Tibial nerve (tissue), 4 donors: Measurements from ENCODE around the gene VSX2. TPM values are rescaled to one million over a fixed set of nuclear protein-coding genes. Genes with fewer than 3 reads are reported as not detected.

ENCODE experiments used
- DNase-seq, 2 donors: peaks; one replicate each; pipeline ENCODE4 v3.0.0-alpha.2; 2019; ENCODE audit warnings: low spot score in 2 of 2
- H3K27ac ChIP-seq, 4 donors: fragments of 200-600 bp; sonication (generic) in 3 of 4; one replicate each; pipeline ENCODE4 v1.5.1; 2017 to 2019; ENCODE audit warnings: mild to moderate bottlenecking in 1 of 4
- H3K27me3 ChIP-seq, 2 donors: fragments of 200-600 bp; sonication (generic) in 1 of 2; one replicate each; pipeline versions ENCODE4 v1.5.1 to v1.6.0; 2017 to 2019
- H3K36me3 ChIP-seq, 3 donors: fragments of 200-600 bp; sonication (generic); one replicate each; pipeline ENCODE4 v1.5.1; 2018 to 2019
- H3K4me1 ChIP-seq, 4 donors: fragments of 200-600 bp; sonication (generic) in 3 of 4; one replicate each; pipeline ENCODE4 v1.5.1; 2017 to 2019
- H3K4me3 ChIP-seq, 4 donors: fragments of 200-600 bp; sonication (generic) in 3 of 4; one replicate each; pipeline ENCODE4 v1.5.1; 2017 to 2019; ENCODE audit warnings: mild to moderate bottlenecking in 1 of 4, moderate library complexity in 1 of 4
- H3K9me3 ChIP-seq, 4 donors: fragments of 200-600 bp; sonication (generic) in 3 of 4; one replicate each; pipeline ENCODE4 v1.5.1; 2017 to 2019
- CTCF ChIP-seq, 5 experiments: fragments of 200-600 bp in 3 of 5; fragments of 450-650 bp in 2 of 5; sonication (generic) in 3 of 5; IDR thresholded peaks; one replicate each; pipeline ENCODE4 v1.5.1; 2016 to 2019; ENCODE audit warnings: antibody characterized with exemption in 5 of 5, mild to moderate bottlenecking in 3 of 5, moderate library complexity in 2 of 5
- EP300 ChIP-seq, 2 donors: sonication (generic); formaldehyde crosslinking; IDR thresholded peaks; one replicate each; pipeline ENCODE4 v1.6.1; 2017; ENCODE audit warnings: antibody characterized with exemption in 2 of 2, mild to moderate bottlenecking in 1 of 2
- POLR2A ChIP-seq, 2 donors: fragments of 450-650 bp; IDR thresholded peaks; one replicate each; pipeline ENCODE4 v1.6.1; 2017; ENCODE audit warnings: antibody characterized with exemption in 2 of 2, mild to moderate bottlenecking in 2 of 2, moderate library complexity in 2 of 2
- WGBS, 2 donors: methylation state at CpG; one replicate each; pipeline ENCODE4 v1.1.5; 2018; 5-methylcytosine and 5-hydroxymethylcytosine counted together
- total RNA-seq, 4 donors: library from RNA; depleted of rRNA; stranded (reverse); fragments of >200 nt; gene quantifications; one replicate each; pipeline ENCODE4 v1.1.0, GENCODE V29; 2016

The VSX2 gene
- total RNA-seq, 4 donors from 2014 or later: not detected

- no peak overlapping the region for H3K4me3 ChIP-seq
- TF ChIP-seq CTCF (IDR thresholded peaks at IDR 0.05) (no peak), EP300 (IDR thresholded peaks at IDR 0.05) (no peak), POLR2A (IDR thresholded peaks at IDR 0.05) (no peak)
- 97 to 100% methylated on average over 1 of the region's 1 CpG for WGBS, 2 donors
Measured at GRCh38 chr14:74271365-74271764, 32.1 kb downstream of the VSX2 start.

GRCh38 chr14:74275241-74275841, 36.1 kb downstream of the VSX2 start:
- 75 to 85% methylated on average over 6 of the region's 6 CpGs for WGBS, 2 donors
- Histone ChIP-seq H3K4me1 (peaks cover 0 to 4% (median 0%) of the 10 kb centered on the region in 4 donors), H3K36me3 (peaks cover 0 to 11% (median 0%) of the 10 kb centered on the region in 3 donors), H3K27me3 (no peaks in the 10 kb centered on the region), H3K9me3 (peaks cover 0 to 24% (median 0%) of the 10 kb centered on the region in 4 donors), H3K27ac (no peak overlapping the region), H3K4me3 (no peak overlapping the region)
- TF ChIP-seq EP300 (IDR thresholded peaks at IDR 0.05): no peak
- no peak for TF ChIP-seq CTCF (IDR thresholded peaks at IDR 0.05)
- no peak for DNase-seq

More at GRCh38 chr14:74271365-74271764, 32.1 kb downstream of the VSX2 start:
- DNase-seq: no peak
- H3K27me3 ChIP-seq: no peaks in the 10 kb centered on the region
- H3K27ac ChIP-seq: peak overlapping the region in 1 of 4 donors; percentile 79
- H3K4me1 ChIP-seq: peaks cover 0 to 5% (median 0%) of the 10 kb centered on the region in 4 donors
- H3K9me3 ChIP-seq: no peaks in the 10 kb centered on the region
- no peaks in the 10 kb centered on the region for H3K36me3 ChIP-seq

GRCh38 chr14:74278080-74278479, 38.8 kb downstream of the VSX2 start:
- Histone ChIP-seq H3K27me3 (no peaks in the 10 kb centered on the region), H3K27ac (no peak overlapping the region), H3K4me3 (no peak overlapping the region), H3K36me3 (peaks cover 0 to 36% (median 0%) of the 10 kb centered on the region in 3 donors), H3K4me1 (no peaks in the 10 kb centered on the region), H3K9me3 (peaks cover 0 to 32% (median 0%) of the 10 kb centered on the region in 4 donors)
- 87 to 100% methylated on average over 2 of the region's 2 CpGs for WGBS, 2 donors
- no peak for DNase-seq
- TF ChIP-seq CTCF (IDR thresholded peaks at IDR 0.05): no peak
- TF ChIP-seq POLR2A (IDR thresholded peaks at IDR 0.05): no peak
- no peak for TF ChIP-seq EP300 (IDR thresholded peaks at IDR 0.05)

- peaks cover under 1 to 64% (median 2%) of the 10 kb centered on the region in 3 donors for H3K36me3 ChIP-seq
- 94 to 95% methylated on average over 2 of the region's 2 CpGs for whole genome bisulfite sequencing, 2 donors
- H3K27me3 ChIP-seq: no peaks in the 10 kb centered on the region
- DNase-seq: no peak
- H3K4me1 ChIP-seq: no peaks in the 10 kb centered on the region
- no peak overlapping the region for H3K27ac ChIP-seq
- no peak overlapping the region for H3K4me3 ChIP-seq
- peaks cover 0 to 32% (median 0%) of the 10 kb centered on the region in 4 donors for H3K9me3 ChIP-seq
- no peak for TF ChIP-seq POLR2A (IDR thresholded peaks at IDR 0.05)
- TF ChIP-seq CTCF (IDR thresholded peaks at IDR 0.05): no peak
- TF ChIP-seq EP300 (IDR thresholded peaks at IDR 0.05): no peak
Measured at GRCh38 chr14:74281069-74281468, 41.8 kb downstream of the VSX2 start.

GRCh38 chr14:74286736-74287135, 47.5 kb downstream of the VSX2 start:
- Histone ChIP-seq H3K27me3 (no peaks in the 10 kb centered on the region), H3K36me3 (peaks cover 2 to 99% (median 13%) of the 10 kb centered on the region in 3 donors), H3K9me3 (no peaks in the 10 kb centered on the region), H3K4me3 (no peak overlapping the region), H3K27ac (no peak overlapping the region), H3K4me1 (peaks cover 0 to 4% (median 0%) of the 10 kb centered on the region in 4 donors)
- DNase-seq: no peak
- TF ChIP-seq POLR2A (IDR thresholded peaks at IDR 0.05) (no peak), CTCF (IDR thresholded peaks at IDR 0.05) (no peak), EP300 (IDR thresholded peaks at IDR 0.05) (no peak)
- 89 to 92% methylated on average over 7 of the region's 7 CpGs for WGBS, 2 donors
